Smooth muscle cell (in vitro differentiated cells): ENCODE data around the gene BCL2A1. TPM values are rescaled to one million over a fixed set of nuclear protein-coding genes. Genes with fewer than 3 reads are reported as not detected.
"Not testable (repeated sequence)": the region's sequence is repeated elsewhere in the genome, so short reads cannot be mapped to it uniquely, and the experiment has no call there.

Source experiments
- DNase-seq: peaks from one replicate; lab custom pipeline; 2025; ENCODE audit not compliant: unreplicated experiment; lab: John Stamatoyannopoulos, UW
- H2AFZ ChIP-seq: fragments of 200-600 bp; sonication (generic); 2 replicates; pipeline ENCODE4 v1.6.0; 2016; ENCODE audit warnings: antibody characterized with exemption, low read depth, mild to moderate bottlenecking
- H3F3A ChIP-seq: fragments of 200-600 bp; sonication (generic); 2 replicates; pipeline ENCODE4 v1.6.0; 2017; ENCODE audit warnings: antibody characterized with exemption, low read depth
- H3K27ac ChIP-seq: fragments of 200-600 bp; sonication (generic); 2 replicates; pipeline ENCODE4 v1.5.1; 2016; ENCODE audit warnings: low read depth, mild to moderate bottlenecking
- H3K27me3 ChIP-seq: fragments of 200-600 bp; sonication (generic); 2 replicates; pipeline ENCODE4 v1.6.1; 2016; ENCODE audit warnings: low read depth, mild to moderate bottlenecking
- H3K36me3 ChIP-seq: fragments of 200-600 bp; sonication (generic); 2 replicates; pipeline ENCODE4 v1.5.1; 2016; ENCODE audit warnings: low read depth
- H3K4me1 ChIP-seq: fragments of 200-600 bp; sonication (generic); 2 replicates; pipeline ENCODE4 v1.5.1; 2016; ENCODE audit warnings: low read depth
- H3K4me2 ChIP-seq: fragments of 200-600 bp; sonication (generic); 2 replicates; pipeline ENCODE4 v1.6.0; 2016; ENCODE audit warnings: mild to moderate bottlenecking
- H3K4me3 ChIP-seq: fragments of 200-600 bp; sonication (generic); 2 replicates; pipeline ENCODE4 v1.5.1; 2016; ENCODE audit warnings: mild to moderate bottlenecking
- H3K79me2 ChIP-seq: fragments of 200-600 bp; sonication (generic); 2 replicates; pipeline ENCODE4 v1.6.0; 2016; ENCODE audit warnings: low read depth, mild to moderate bottlenecking
- H3K9ac ChIP-seq: fragments of 200-600 bp; sonication (generic); 2 replicates; pipeline ENCODE4 v1.6.0; 2016; ENCODE audit warnings: low read depth
- H3K9me3 ChIP-seq: fragments of 200-600 bp; sonication (generic); replicated peaks from 2 replicates; pipeline ENCODE4 v1.5.1; 2016; ENCODE audit warnings: low read depth
- H4K20me1 ChIP-seq: fragments of 200-600 bp; sonication (generic); 2 replicates; pipeline ENCODE4 v1.6.0; 2016; ENCODE audit warnings: low read depth
- WGBS: methylation state at CpG from one replicate; pipeline ENCODE4 v1.1.7; 2016; ENCODE audit warnings: low lambda C conversion rate; 5-methylcytosine and 5-hydroxymethylcytosine counted together
- polyA plus RNA-seq: library from polyadenylated mRNA; unstranded; fragments of >200 nt; fragmentation: Nextera tagmentation; extraction: Ambion mirVana; gene quantifications from 2 replicates; pipeline ENCODE4 v1.2.1, GENCODE V29; 2016
- total RNA-seq: library from RNA; depleted of rRNA; stranded (reverse); fragments of >200 nt; gene quantifications from 2 replicates; pipeline ENCODE4 v1.2.3, GENCODE V29; 2014
- TF ChIP-seq, protein P1 (sequence below): fragments of 200-600 bp; sonication (generic); IDR thresholded peaks from 2 replicates; pipeline ENCODE4 v1.5.1; 2017; ENCODE audit warnings: borderline replicate concordance, mild to moderate bottlenecking, antibody characterized with exemption; ENCODE audit not compliant: insufficient read depth, poor library complexity, severe bottlenecking

Gene BCL2A1
- total and polyA plus RNA-seq, 2 experiments from 2014 or later, result 13.4 to 18.2 TPM

DNA sequence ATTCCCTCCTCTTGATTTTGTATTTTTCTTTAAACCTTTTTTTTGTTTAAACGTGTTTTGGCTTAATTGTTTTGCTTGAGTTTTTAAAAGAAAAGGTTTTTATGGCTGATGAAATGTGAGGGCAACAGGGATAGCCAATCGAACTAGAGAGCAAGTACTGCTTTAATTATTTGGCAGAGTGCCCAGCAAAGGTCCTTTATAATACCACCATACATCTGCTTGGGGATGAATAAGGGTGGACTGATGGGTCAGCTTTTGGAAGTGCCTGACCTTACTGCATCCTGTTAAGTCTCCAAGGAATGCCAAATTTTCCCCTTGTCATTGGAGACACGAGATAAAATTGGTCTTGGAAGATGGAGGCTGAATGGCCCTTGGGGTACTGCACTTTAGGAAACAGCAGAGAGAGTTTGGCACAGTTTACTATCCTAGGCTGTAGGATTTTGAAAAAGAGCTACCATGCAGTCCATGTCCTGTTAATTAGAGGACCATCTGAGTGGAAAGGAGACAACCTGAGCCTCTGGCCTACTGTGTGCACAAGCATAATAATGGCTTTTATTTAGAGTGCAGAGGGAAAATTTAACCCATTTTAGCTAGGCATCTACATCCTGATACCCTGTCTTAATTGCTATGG is 54.4 kb downstream of the BCL2A1 start:
- Histone ChIP-seq H3K9me3 (no peaks in the 10 kb centered on the region), H3K4me3 (no peak overlapping the region), H4K20me1 (peaks cover 3% of the 10 kb centered on the region), H3K27me3 (no peaks in the 10 kb centered on the region), H3K4me1 (peaks cover 51% of the 10 kb centered on the region), H3K36me3 (no peaks in the 10 kb centered on the region), H3K79me2 (peaks cover 48% of the 10 kb centered on the region), H2AFZ (no peak overlapping the region), H3K4me2 (peak overlapping the region; percentile 93), H3K27ac (peak overlapping the region; percentile 95), H3K9ac (peak overlapping the region; percentile 62), H3F3A (peaks cover 35% of the 10 kb centered on the region)
- WGBS, result 34% methylated on average over 3 of the region's 3 CpGs
- DNase-seq, result no peak
- TF ChIP-seq, protein P1, sequence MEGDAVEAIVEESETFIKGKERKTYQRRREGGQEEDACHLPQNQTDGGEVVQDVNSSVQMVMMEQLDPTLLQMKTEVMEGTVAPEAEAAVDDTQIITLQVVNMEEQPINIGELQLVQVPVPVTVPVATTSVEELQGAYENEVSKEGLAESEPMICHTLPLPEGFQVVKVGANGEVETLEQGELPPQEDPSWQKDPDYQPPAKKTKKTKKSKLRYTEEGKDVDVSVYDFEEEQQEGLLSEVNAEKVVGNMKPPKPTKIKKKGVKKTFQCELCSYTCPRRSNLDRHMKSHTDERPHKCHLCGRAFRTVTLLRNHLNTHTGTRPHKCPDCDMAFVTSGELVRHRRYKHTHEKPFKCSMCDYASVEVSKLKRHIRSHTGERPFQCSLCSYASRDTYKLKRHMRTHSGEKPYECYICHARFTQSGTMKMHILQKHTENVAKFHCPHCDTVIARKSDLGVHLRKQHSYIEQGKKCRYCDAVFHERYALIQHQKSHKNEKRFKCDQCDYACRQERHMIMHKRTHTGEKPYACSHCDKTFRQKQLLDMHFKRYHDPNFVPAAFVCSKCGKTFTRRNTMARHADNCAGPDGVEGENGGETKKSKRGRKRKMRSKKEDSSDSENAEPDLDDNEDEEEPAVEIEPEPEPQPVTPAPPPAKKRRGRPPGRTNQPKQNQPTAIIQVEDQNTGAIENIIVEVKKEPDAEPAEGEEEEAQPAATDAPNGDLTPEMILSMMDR, result no peak

DNA sequence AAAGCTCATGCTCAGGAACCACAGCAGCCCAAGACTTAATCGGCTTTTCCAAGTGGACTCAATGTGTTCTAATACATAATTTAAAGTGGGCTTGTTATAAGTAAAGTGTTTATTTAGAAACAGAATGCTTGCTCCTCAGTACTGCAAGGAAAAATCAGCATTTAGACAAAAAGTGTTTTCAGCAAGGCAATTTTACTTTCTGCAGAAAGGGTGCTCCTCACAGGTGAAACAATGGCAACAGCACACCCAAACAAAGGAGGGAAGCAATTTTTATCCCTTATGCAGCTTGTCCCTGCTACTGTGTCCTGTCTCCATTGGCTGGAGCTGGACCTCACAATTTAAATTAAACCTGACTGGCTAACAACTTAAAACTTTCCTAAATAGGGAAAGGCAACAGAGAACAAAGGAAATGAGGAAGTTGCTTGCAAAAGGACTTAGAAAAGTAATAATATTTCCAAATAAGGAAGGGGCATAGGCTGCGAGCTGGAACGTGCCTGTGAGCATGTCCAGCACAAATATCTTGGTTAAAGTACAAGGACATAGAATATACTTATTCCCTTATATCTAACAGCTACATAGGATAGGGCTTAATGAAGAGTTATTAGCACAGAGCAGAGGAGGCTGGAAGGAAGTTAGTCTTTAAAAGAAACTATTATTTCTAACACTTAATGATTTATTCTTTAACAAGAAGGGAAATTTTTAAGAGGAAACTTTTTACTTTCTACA is 55.1 kb downstream of the BCL2A1 start:
- Histone ChIP-seq H3F3A (peaks cover 30% of the 10 kb centered on the region), H3K4me2 (peak overlapping the region; percentile 93), H3K79me2 (peaks cover 48% of the 10 kb centered on the region), H3K4me1 (peaks cover 44% of the 10 kb centered on the region), H3K9ac (peak overlapping the region; percentile 62), H3K27ac (peak overlapping the region; percentile 95)
- not testable (repeated sequence) for H3K36me3 ChIP-seq, H4K20me1 ChIP-seq, H2AFZ ChIP-seq, H3K27me3 ChIP-seq, H3K4me3 ChIP-seq, DNase-seq, H3K9me3 ChIP-seq
- WGBS, result 48% methylated on average over 3 of the region's 3 CpGs

DNA sequence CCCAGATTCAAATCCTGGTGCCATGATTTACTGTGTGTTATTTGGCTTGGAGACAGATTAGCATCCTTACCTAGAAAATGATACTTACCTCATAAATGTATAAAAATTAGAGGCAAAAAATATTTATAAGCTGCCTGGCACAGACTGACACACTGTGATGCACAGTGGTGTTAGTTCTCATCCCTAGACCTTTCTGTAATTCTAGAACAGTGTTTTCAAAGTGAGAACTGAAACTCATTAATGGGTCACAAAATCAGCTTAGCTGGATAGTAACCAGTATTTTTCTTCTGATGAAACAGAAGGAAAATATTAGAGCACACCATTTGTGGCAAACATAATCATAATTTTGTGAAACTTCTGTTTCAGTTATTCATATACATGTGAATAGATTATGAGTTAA is 56.3 kb downstream of the BCL2A1 start:
- Histone ChIP-seq H3F3A (peaks cover 24% of the 10 kb centered on the region), H2AFZ (no peak overlapping the region), H3K4me1 (peaks cover 33% of the 10 kb centered on the region), H3K27me3 (no peaks in the 10 kb centered on the region), H3K9me3 (no peaks in the 10 kb centered on the region), H3K36me3 (no peaks in the 10 kb centered on the region), H3K27ac (peak overlapping the region; percentile 95), H4K20me1 (no peaks in the 10 kb centered on the region), H3K4me2 (peak overlapping the region; percentile 93), H3K9ac (no peak overlapping the region), H3K79me2 (peaks cover 51% of the 10 kb centered on the region), H3K4me3 (no peak overlapping the region)
- no peak for DNase-seq
- TF ChIP-seq, protein P1, result no peak

Other genes starting within 250 kb of the BCL2A1 start
- gene MTHFS, start 74.2 kb downstream of the BCL2A1 start, total RNA-seq, result 64.4 and 64.8 TPM in 2 replicates
- 46.7 and 56.0 TPM in 2 replicates for gene MTHFS, start 74.2 kb downstream of the BCL2A1 start, polyA plus RNA-seq
- gene ZFAND6, start 88.5 kb upstream of the BCL2A1 start, total RNA-seq, result 144 and 165 TPM in 2 replicates
- gene ZFAND6, start 88.5 kb upstream of the BCL2A1 start, polyA plus RNA-seq, result 78.4 and 81.9 TPM in 2 replicates
- 18.3 and 26.8 TPM in 2 replicates for gene FAH, start 181.8 kb upstream of the BCL2A1 start, total RNA-seq
- 36.7 and 43.5 TPM in 2 replicates for gene FAH, start 181.8 kb upstream of the BCL2A1 start, polyA plus RNA-seq